KMS-11 (cell line): Measurements from ENCODE around the gene COQ9.
A peak's percentile ranks its signal among the peaks of the same experiment; 100 is the strongest.

ENCODE experiments used
- H2AFZ ChIP-seq: fragments of 200-600 bp; sonication (generic); 2 replicates; pipeline ENCODE4 v1.6.1; 2016; ENCODE audit warnings: antibody characterized with exemption, mixed run types, low read depth
- H3K27ac ChIP-seq: fragments of 200-600 bp; sonication (generic); 2 replicates; pipeline ENCODE4 v1.6.1; 2016; ENCODE audit warnings: mild to moderate bottlenecking, mixed run types
- H3K27me3 ChIP-seq: fragments of 200-600 bp; sonication (generic); 2 replicates; pipeline ENCODE4 v1.6.1; 2017; ENCODE audit warnings: mild to moderate bottlenecking, low read depth, mixed run types, moderate library complexity; ENCODE audit not compliant: insufficient read depth
- H3K36me3 ChIP-seq: fragments of 200-600 bp; sonication (generic); 2 replicates; pipeline ENCODE4 v1.6.1; 2017; ENCODE audit warnings: mild to moderate bottlenecking, mixed run types; ENCODE audit not compliant: insufficient read depth
- H3K4me1 ChIP-seq: fragments of 200-600 bp; sonication (generic); 2 replicates; pipeline ENCODE4 v1.6.1; 2016; ENCODE audit warnings: mild to moderate bottlenecking, low read depth, mixed run types; ENCODE audit not compliant: poor library complexity, severe bottlenecking
- H3K4me2 ChIP-seq: fragments of 200-600 bp; sonication (generic); 2 replicates; pipeline ENCODE4 v1.7.0; 2016; ENCODE audit warnings: mild to moderate bottlenecking, mixed run types
- H3K4me3 ChIP-seq: fragments of 200-600 bp; sonication (generic); IDR thresholded peaks from 2 replicates; pipeline ENCODE4 v1.6.1; 2017; ENCODE audit warnings: low read depth, low read length, mixed read lengths; ENCODE audit not compliant: insufficient read depth
- H3K79me2 ChIP-seq: fragments of 200-600 bp; sonication (generic); 2 replicates; pipeline ENCODE4 v1.6.1; 2016; ENCODE audit warnings: low read depth, mixed run types; ENCODE audit not compliant: insufficient read depth
- H3K9ac ChIP-seq: fragments of 200-600 bp; sonication (generic); 2 replicates; pipeline ENCODE4 v1.6.1; 2016; ENCODE audit warnings: mild to moderate bottlenecking, mixed run types
- H4K20me1 ChIP-seq: fragments of 200-600 bp; sonication (generic); 2 replicates; pipeline ENCODE4 v1.6.1; 2016; ENCODE audit warnings: mild to moderate bottlenecking, mixed run types; ENCODE audit not compliant: insufficient read depth
- TF ChIP-seq, protein P1 (sequence below): fragments of 200-600 bp; sonication (generic); conservative IDR thresholded peaks from 2 replicates; pipeline ENCODE4 v1.6.1; 2017; ENCODE audit warnings: low read depth, mild to moderate bottlenecking, antibody characterized with exemption, low read length, moderate library complexity, mixed read lengths

The COQ9 gene

DNA sequence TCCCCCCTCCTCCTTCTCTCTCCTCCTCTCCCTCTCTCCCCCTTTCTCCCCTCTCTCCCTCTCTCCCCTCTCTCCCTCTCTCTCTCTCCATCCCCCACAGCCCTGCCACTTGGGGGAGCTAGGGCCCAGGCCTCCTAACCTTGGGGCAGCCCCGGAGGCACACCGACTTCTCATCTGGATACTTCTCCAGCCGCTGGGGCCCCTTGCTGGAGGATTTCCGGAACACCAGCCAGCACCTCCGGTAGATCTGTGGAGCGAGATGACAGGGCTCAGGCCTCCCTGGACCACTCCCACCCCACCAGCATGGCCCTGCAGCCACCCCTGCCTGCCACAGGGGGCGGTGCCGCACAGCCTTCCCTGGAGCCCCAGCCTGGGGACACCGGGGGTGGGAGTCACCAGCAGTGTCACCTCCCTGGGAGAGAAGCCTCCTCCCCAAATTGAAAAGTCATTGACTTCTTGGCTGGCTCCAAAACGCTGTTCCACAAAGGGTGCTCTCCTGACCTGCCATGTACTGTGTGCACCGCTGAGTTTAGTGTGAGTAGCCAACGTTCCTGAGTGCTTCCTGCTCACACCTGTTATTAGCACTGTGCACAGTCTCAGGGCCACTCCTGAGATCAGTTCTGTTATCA, 28.5 kb downstream of the COQ9 start:
- H3K27ac ChIP-seq = peak overlapping the region; percentile 18; the same call in 1 of the 2 replicates
- no peaks in the 10 kb centered on the region for H3K36me3 ChIP-seq
- no peak overlapping the region for H3K9ac ChIP-seq
- H3K79me2 ChIP-seq = no peaks in the 10 kb centered on the region
- no peaks in the 10 kb centered on the region for H3K27me3 ChIP-seq
- no peak overlapping the region for H3K4me2 ChIP-seq
- TF ChIP-seq, protein P1, sequence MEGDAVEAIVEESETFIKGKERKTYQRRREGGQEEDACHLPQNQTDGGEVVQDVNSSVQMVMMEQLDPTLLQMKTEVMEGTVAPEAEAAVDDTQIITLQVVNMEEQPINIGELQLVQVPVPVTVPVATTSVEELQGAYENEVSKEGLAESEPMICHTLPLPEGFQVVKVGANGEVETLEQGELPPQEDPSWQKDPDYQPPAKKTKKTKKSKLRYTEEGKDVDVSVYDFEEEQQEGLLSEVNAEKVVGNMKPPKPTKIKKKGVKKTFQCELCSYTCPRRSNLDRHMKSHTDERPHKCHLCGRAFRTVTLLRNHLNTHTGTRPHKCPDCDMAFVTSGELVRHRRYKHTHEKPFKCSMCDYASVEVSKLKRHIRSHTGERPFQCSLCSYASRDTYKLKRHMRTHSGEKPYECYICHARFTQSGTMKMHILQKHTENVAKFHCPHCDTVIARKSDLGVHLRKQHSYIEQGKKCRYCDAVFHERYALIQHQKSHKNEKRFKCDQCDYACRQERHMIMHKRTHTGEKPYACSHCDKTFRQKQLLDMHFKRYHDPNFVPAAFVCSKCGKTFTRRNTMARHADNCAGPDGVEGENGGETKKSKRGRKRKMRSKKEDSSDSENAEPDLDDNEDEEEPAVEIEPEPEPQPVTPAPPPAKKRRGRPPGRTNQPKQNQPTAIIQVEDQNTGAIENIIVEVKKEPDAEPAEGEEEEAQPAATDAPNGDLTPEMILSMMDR = peak; percentile 54
- no peak overlapping the region for H3K4me3 ChIP-seq
- no peaks in the 10 kb centered on the region for H4K20me1 ChIP-seq
- H3K4me1 ChIP-seq = peaks cover 13% of the 10 kb centered on the region
- H2AFZ ChIP-seq = no peak overlapping the region

DNA sequence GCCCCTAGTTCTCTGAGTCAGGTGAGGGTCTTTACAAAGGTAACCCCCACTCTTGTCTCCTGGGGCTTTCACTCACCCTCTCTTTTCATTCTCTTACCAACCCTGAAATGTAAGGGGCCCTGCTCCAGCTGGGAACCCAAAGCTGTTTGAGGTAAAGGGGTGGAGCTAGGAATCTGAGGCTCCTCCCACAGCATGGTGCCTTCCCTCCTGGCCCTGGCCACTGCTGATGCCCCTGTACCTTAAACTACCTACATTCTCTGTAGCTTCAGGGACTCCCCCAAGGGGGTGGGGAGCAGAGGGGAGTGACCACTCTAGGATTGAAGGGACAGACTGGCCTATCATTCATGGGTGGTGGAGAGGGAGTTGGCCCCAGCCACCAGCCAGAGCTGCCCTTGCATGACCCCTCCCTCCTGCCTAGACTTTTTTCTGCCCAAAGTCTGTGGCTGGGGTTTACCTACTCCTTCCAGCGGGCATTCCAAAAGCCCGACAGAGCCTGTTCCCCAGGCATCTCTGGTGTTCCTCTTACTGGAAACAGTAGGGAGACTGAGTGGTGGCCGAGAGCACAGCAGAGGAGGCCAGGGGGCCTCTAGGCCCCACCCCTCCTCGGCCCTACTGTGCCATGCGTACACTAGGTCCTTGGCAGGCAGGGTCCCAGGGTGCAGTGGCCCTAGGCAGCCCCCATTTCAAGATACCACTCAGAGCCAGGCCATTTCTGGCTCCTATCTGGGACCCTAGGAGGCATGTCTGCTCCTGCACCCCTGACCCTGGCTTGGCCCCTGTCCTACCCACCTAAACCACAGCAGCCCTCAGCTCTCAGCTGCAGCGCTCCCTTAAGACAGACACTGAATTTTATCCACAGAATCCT, 29.5 kb downstream of the COQ9 start:
- no peak overlapping the region for H3K9ac ChIP-seq
- H4K20me1 ChIP-seq = no peaks in the 10 kb centered on the region
- peaks cover 13% of the 10 kb centered on the region for H3K4me1 ChIP-seq
- no peaks in the 10 kb centered on the region for H3K36me3 ChIP-seq
- no peak overlapping the region for H2AFZ ChIP-seq
- H3K27ac ChIP-seq = peak overlapping the region; percentile 18; the same call in 1 of the 2 replicates
- H3K4me3 ChIP-seq = no peak overlapping the region
- no peaks in the 10 kb centered on the region for H3K79me2 ChIP-seq
- H3K27me3 ChIP-seq = no peaks in the 10 kb centered on the region
- no peak overlapping the region for H3K4me2 ChIP-seq
- TF ChIP-seq, protein P1 = no peak

DNA sequence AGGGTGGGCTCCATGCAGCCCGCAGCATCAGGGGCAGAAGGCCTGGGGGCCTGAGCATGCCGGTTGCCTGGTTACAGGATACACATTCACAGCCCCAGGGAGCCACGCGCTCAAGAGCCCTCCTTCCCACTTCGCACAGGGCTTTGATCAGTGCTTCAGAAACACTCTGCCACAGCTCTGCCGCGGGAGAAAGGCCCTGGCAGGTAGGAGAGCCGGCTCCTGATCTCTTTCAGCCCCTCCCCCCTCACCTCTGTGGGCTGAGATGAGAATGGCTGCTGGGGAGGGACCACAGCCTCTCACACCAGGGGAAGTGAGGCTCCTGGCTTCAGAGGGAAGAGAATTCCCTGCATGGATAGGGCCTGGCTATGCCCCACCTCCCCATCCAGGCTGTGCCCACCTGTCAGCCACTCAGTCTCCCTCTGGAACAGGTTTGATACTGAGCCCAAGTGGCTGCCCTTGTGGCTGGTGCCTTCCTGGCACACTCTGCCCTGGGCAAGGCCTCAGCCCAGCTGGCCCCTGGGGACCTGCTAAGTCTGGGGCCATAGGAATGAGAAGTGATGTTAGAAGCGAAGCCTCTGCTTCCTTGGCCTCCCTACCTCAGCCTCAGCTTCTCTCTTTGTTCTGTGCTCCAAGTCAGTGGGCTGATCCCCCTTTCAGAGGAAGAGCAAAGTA, 30.4 kb downstream of the COQ9 start:
- Histone ChIP-seq H3K27ac (no peak overlapping the region), H3K79me2 (no peaks in the 10 kb centered on the region), H3K9ac (no peak overlapping the region), H3K27me3 (no peaks in the 10 kb centered on the region), H3K4me1 (peaks cover 13% of the 10 kb centered on the region), H2AFZ (no peak overlapping the region), H3K36me3 (no peaks in the 10 kb centered on the region), H3K4me3 (no peak overlapping the region), H3K4me2 (no peak overlapping the region), H4K20me1 (no peaks in the 10 kb centered on the region)
- TF ChIP-seq, protein P1 = no peak

DNA sequence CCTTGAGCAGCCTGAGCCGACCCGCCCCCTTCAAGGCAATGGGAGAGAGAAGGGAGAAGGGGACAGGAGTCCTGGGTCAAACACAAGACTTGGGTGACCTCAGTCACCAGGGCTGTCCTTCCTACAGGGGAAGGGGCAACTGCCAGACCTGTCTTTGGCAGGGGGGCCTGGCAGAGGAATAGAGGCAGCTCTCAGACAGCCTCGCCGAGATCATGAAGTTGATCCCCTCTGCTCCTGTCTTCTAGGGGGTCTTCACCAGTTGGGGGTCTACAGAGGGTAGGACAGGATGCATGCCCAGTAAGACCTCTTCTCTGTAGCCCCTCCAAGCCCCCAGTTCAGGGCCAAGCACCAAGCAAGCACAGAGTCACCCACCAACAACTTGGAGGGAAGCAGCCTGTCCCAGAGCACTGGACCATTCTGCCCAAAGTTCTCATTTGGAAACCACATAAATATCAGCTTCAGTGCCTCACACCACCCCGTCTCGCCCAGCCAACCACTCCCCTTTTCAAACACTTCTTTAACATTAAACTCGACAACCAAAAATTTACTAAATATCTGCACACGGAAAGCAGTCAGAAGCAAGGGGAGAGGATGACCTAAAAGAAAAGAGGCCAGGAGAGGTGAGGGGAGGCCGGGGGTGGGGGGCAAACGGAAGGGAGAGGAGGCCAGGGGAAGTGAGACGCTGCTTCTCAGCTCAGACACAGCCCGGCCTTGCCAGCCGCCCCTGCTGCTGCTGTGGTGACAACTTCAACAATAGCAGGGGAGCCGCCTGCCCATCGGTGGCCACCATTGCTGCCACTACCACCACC, 31.3 kb downstream of the COQ9 start:
- Histone ChIP-seq H2AFZ (no peak overlapping the region), H3K4me1 (peaks cover 13% of the 10 kb centered on the region), H3K4me3 (no peak overlapping the region), H3K4me2 (no peak overlapping the region), H4K20me1 (no peaks in the 10 kb centered on the region), H3K27ac (no peak overlapping the region), H3K36me3 (no peaks in the 10 kb centered on the region), H3K9ac (no peak overlapping the region), H3K79me2 (no peaks in the 10 kb centered on the region), H3K27me3 (no peaks in the 10 kb centered on the region)
- TF ChIP-seq, protein P1 = no peak
